Lower leg skin (tissue), 3 donors: ENCODE results near the gene FKBP11.

Experiments used
- CTCF ChIP-seq, 3 donors: fragments of 450-650 bp; IDR thresholded peaks; one replicate each; pipeline ENCODE4 v1.5.1; 2016; ENCODE audit warnings: antibody characterized with exemption in 3 of 3, mild to moderate bottlenecking in 3 of 3, moderate library complexity in 2 of 3
- POLR2A ChIP-seq, 2 donors: fragments of 450-650 bp; IDR thresholded peaks; one replicate each; pipeline ENCODE4 v1.6.1; 2016 to 2017; ENCODE audit warnings: antibody characterized with exemption in 2 of 2, mild to moderate bottlenecking in 1 of 2, moderate library complexity in 1 of 2

DNA sequence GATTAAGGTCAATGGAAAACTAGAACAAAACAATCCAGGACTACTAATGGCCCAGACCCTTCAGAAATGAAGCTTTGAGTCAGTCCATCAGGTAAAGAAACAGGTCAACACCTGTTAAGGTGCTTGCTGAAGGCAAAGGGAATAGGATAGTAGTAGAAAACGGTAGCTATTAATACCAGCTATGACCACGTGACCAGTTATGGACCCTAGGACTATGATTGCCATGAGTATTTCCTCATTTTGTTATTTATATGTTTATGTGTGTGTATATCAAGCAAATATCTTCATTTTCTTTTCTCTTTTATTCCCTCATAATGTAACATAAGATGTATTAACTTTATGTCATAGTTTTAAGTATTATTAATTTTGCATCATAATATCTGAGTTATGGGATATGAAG, 25.6 kb downstream of the FKBP11 start:
- no peak for TF ChIP-seq CTCF (IDR thresholded peaks at IDR 0.05)
- no peak for TF ChIP-seq POLR2A (IDR thresholded peaks at IDR 0.05)
